Progenitor cell of endocrine pancreas (in vitro differentiated cells): ENCODE results near the gene SSTR5. TPM values are rescaled to one million over a fixed set of nuclear protein-coding genes. Genes with fewer than 3 reads are reported as not detected.
A peak's percentile ranks its signal among the peaks of the same experiment; 100 is the strongest.

Source experiments
- DNase-seq: peaks from one replicate; pipeline ENCODE4 v3.0.0; 2021; ENCODE audit warnings: low spot score; ENCODE audit not compliant: unreplicated experiment
- H3K27ac Mint-ChIP-seq: 2 replicates; pipeline ENCODE4 v1.8.0; 2021; ENCODE audit warnings: mild to moderate bottlenecking, moderate library complexity, mixed read lengths
- H3K27me3 Mint-ChIP-seq: 2 replicates; pipeline ENCODE4 v1.8.0; 2021; ENCODE audit warnings: mixed read lengths
- H3K36me3 Mint-ChIP-seq: 2 replicates; pipeline ENCODE4 v1.8.0; 2022; ENCODE audit warnings: mixed read lengths; ENCODE audit not compliant: insufficient read depth
- H3K4me1 Mint-ChIP-seq: 2 replicates; pipeline ENCODE4 v1.8.0; 2021; ENCODE audit warnings: low read depth, mixed read lengths
- H3K4me3 Mint-ChIP-seq: 2 replicates; pipeline ENCODE4 v1.8.0; 2021; ENCODE audit warnings: low read depth, mild to moderate bottlenecking, moderate library complexity, mixed read lengths
- H3K9me3 Mint-ChIP-seq: 2 replicates; pipeline ENCODE4 v1.8.0; 2021; ENCODE audit warnings: low read depth, mixed read lengths
- total RNA-seq: library from RNA; stranded (reverse); gene quantifications from 2 replicates; pipeline ENCODE4 v1.2.1, GENCODE V29; 2021
- TF ChIP-seq, protein P1 (sequence below): fragments of 200-600 bp; sonication (generic); IDR thresholded peaks from one replicate; pipeline ENCODE4 v1.5.0; 2021; ENCODE audit warnings: antibody characterized with exemption, mild to moderate bottlenecking; ENCODE audit not compliant: unreplicated experiment

Gene SSTR5
- total RNA-seq, 1 donor from 2014 or later = 1.4 TPM

DNA sequence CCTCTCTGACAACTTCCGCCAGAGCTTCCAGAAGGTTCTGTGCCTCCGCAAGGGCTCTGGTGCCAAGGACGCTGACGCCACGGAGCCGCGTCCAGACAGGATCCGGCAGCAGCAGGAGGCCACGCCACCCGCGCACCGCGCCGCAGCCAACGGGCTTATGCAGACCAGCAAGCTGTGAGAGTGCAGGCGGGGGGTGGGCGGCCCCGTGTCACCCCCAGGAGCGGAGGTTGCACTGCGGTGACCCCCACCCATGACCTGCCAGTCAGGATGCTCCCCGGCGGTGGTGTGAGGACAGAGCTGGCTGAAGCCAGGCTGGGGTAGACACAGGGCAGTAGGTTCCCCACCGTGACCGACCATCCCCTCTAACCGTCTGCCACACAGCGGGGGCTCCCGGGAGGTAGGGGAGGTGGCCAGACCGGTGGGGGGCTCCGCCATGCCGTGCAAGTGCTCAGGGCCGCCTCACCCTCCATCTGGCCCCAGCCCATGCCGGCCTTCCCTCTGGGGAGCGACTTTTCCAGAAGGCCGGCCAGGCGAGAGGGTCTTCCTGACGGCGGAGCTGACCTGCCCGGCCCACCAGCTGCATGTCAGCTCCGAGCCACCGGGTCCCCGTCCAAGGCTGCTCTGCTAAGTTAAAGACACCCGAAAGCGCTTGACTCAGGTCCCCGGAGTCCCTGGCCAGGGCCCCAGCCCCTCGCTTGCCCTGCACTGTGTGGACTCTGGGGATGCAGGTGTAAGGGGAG, 7.4 kb downstream of the SSTR5 start:
- TF ChIP-seq, protein P1, sequence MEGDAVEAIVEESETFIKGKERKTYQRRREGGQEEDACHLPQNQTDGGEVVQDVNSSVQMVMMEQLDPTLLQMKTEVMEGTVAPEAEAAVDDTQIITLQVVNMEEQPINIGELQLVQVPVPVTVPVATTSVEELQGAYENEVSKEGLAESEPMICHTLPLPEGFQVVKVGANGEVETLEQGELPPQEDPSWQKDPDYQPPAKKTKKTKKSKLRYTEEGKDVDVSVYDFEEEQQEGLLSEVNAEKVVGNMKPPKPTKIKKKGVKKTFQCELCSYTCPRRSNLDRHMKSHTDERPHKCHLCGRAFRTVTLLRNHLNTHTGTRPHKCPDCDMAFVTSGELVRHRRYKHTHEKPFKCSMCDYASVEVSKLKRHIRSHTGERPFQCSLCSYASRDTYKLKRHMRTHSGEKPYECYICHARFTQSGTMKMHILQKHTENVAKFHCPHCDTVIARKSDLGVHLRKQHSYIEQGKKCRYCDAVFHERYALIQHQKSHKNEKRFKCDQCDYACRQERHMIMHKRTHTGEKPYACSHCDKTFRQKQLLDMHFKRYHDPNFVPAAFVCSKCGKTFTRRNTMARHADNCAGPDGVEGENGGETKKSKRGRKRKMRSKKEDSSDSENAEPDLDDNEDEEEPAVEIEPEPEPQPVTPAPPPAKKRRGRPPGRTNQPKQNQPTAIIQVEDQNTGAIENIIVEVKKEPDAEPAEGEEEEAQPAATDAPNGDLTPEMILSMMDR = no peak
- Mint-ChIP-seq H3K36me3 (no peaks in the 10 kb centered on the region), H3K27ac (no peak overlapping the region), H3K9me3 (no peaks in the 10 kb centered on the region), H3K4me3 (no peak overlapping the region), H3K27me3 (peaks cover 11% of the 10 kb centered on the region), H3K4me1 (peaks cover 24% of the 10 kb centered on the region)
- no peak for DNase-seq

DNA sequence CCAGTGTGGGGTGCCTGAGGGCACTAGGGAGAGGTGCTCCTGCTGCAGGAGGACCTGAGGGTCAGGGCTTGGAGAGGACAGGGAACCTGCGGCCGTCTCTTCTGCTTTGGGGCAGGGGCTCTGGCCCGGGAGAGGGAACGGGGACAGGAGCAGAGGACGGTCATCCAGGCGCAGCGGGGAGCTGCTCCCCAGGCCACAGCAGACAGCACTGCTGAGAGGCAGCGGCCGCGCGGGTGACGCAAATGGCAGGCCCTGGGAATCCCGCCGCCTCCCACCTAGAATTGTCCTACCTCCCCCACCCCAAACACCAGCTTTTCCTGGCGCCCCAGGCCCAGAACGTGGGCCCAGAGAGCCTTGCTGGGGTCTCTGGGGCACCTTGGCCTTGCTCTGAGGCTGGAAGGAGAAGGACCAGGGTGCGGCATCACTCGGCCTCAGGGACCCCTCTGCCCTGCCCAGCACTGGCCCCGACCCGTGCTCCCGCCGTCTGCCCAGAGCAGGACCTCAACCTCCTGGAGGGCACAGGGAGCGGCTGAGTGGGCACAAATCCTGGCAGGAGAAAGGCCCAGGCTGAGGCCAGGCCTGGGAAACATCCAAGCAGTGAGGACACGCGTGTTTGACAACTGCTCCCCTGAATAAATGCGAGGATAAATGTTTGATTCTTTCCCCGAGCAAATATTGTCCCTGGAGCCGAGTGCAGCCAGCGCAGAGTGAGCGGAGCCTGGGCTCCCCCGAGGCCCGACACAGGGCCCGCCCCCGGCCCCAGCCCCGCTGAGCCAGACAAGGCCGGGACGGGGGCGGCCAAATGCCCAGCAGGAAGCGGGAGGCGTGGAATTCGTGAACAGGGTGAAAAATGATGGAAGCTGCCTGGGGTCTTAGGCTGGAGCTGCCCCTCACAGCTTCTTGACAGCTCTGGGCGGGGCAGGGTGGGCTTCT, 8.5 kb downstream of the SSTR5 start:
- Mint-ChIP-seq H3K9me3 (peaks cover 8% of the 10 kb centered on the region), H3K36me3 (peaks cover 1% of the 10 kb centered on the region), H3K4me3 (no peak overlapping the region), H3K27me3 (peaks cover 18% of the 10 kb centered on the region), H3K4me1 (peaks cover 24% of the 10 kb centered on the region), H3K27ac (no peak overlapping the region)
- DNase-seq = no peak
- TF ChIP-seq, protein P1 = no peak

DNA sequence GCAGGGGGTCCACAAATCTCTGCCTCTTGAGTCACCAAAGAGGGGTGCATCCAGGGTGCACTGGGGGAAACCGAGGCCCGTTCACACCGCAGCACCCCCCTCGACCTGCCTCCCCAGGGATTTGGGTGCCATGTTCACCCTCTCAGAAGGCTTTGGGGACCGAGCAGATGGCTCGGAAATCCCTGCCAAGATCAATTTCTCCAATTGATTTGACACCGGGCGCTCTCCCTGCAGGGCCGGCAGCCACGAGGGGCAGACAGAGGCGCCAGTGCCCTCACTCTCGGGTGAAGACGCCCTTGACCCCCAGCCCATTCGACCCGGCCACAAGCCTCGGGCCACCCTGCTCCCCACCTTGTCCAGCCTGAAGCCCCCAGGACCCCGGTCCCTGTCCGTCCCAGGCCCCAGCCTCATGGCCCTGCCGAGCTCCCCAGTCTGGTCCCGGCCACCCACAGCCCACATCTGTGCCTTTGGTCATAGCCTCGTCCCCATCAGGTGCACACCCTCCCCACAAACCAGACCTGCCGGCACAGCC, 9.3 kb downstream of the SSTR5 start:
- DNase-seq = no peak
- TF ChIP-seq, protein P1 = no peak
- H3K27me3 Mint-ChIP-seq = peaks cover 12% of the 10 kb centered on the region
- peaks cover 18% of the 10 kb centered on the region for H3K4me1 Mint-ChIP-seq
- H3K4me3 Mint-ChIP-seq = no peak overlapping the region
- H3K36me3 Mint-ChIP-seq = peaks cover 1% of the 10 kb centered on the region
- peak overlapping the region; percentile 78 for H3K27ac Mint-ChIP-seq
- peaks cover 8% of the 10 kb centered on the region for H3K9me3 Mint-ChIP-seq

DNA sequence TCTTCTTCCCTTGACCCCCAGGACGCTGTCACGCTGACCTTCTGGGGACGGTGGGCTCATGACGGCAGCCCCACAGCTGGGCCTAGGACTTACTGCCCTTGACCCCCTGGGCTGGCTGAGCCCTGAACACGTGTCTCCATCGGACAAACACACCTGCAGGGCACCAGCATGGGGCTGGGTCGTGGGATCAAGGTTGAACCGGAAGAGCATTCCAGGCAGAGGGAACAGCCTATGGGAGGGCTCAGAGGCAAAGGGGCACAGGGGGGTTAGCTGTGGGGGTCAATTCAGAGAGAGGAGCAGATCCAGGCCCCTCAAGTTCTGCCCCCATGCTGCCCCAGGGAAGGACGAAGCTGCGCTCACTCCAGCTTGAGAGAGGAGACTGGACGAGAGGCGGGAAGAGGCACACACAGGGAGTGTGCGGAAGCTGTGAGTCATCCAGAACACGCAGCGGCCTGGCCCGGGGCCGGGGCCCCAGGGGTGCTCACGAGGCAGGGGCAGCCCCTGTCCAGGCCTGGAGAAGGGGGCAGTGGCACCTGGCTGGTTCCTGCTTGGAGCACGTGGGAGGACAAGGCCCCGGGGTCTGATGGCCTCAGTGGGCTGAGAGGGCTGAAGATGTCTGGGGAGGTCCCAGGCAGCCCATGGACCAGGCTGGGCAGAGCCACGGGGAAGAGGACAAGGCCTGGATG, 9.9 kb downstream of the SSTR5 start:
- Mint-ChIP-seq H3K27ac (peak overlapping the region; percentile 78), H3K4me1 (peaks cover 13% of the 10 kb centered on the region), H3K36me3 (peaks cover 1% of the 10 kb centered on the region), H3K27me3 (peaks cover 11% of the 10 kb centered on the region), H3K4me3 (no peak overlapping the region), H3K9me3 (peaks cover 8% of the 10 kb centered on the region)
- TF ChIP-seq, protein P1 = no peak
- DNase-seq = no peak
